22Rv1 (cell line): ENCODE measurements around the gene NDUFV2.

Source experiments
- CTCF ChIP-seq: fragments of 450-650 bp; IDR thresholded peaks from 2 replicates; pipeline ENCODE4 v1.5.1; 2017; ENCODE audit warnings: mild to moderate bottlenecking
- ZFX ChIP-seq: fragments of 450-650 bp; IDR thresholded peaks from 2 replicates; pipeline ENCODE4 v1.6.1; 2017; ENCODE audit warnings: antibody characterized with exemption, borderline replicate concordance

GRCh38 chr18:9082711-9083510 is 19.6 kb upstream of the NDUFV2 start:
- no peak for TF ChIP-seq CTCF
- no peak for TF ChIP-seq ZFX
